Thyroid gland (tissue), 4 donors: ENCODE measurements around the gene CCM2. TPM values are rescaled to one million over a fixed set of nuclear protein-coding genes. Genes with fewer than 3 reads are reported as not detected.

Source experiments
- DNase-seq, 2 donors: peaks; one replicate each; pipeline ENCODE4 v3.0.0-alpha.2; 2019
- H3K27ac ChIP-seq, 3 donors: fragments of 200-600 bp; sonication (generic); 1 replicate in 2 of 3; 2 replicates in 1 of 3; pipeline ENCODE4 v1.5.1; 2016 to 2019; ENCODE audit warnings: mild to moderate bottlenecking in 1 of 3, moderate library complexity in 1 of 3
- H3K27me3 ChIP-seq: fragments of 200-600 bp; sonication (generic); one replicate; pipeline ENCODE4 v1.5.1; 2019
- H3K36me3 ChIP-seq, 2 donors: fragments of 200-600 bp; sonication (generic); one replicate each; pipeline ENCODE4 v1.5.1; 2016 to 2019
- H3K4me1 ChIP-seq, 2 donors: fragments of 200-600 bp; sonication (generic); one replicate each; pipeline ENCODE4 v1.5.1; 2017 to 2019
- H3K4me3 ChIP-seq, 3 donors: fragments of 200-600 bp; sonication (generic); replicated peaks in 1 of 3; 1 replicate in 2 of 3; 2 replicates in 1 of 3; pipeline ENCODE4 v1.5.1; 2016; ENCODE audit warnings: mild to moderate bottlenecking in 1 of 3
- H3K9me3 ChIP-seq: fragments of 200-600 bp; sonication (generic); one replicate; pipeline ENCODE4 v1.5.1; 2017
- POLR2A ChIP-seq, 2 donors: fragments of 450-650 bp; IDR thresholded peaks; one replicate each; pipeline ENCODE4 v1.6.1; 2017; ENCODE audit warnings: antibody characterized with exemption in 2 of 2, mild to moderate bottlenecking in 2 of 2, moderate library complexity in 1 of 2
- WGBS, 2 donors: methylation state at CpG; one replicate each; pipeline ENCODE4 v1.1.5; 2017; 5-methylcytosine and 5-hydroxymethylcytosine counted together
- intact Hi-C: fragments of 100-400 bp; cut with DNase I; formaldehyde crosslinking; loops from one replicate; pipeline ENCODE4 v1.15.1; 2023
- total RNA-seq, 4 donors: library from RNA; depleted of rRNA; stranded (reverse); fragments of >200 nt; gene quantifications; one replicate each; pipeline ENCODE4 v1.2.3, GENCODE V29; 2016
- TF ChIP-seq, protein P1 (sequence below), 6 experiments: fragments of 200-600 bp in 3 of 6; fragments of 450-650 bp in 3 of 6; sonication (generic) in 3 of 6; IDR thresholded peaks; one replicate each; pipeline ENCODE4 v1.5.1; 2016 to 2019; ENCODE audit warnings: antibody characterized with exemption in 6 of 6, mild to moderate bottlenecking in 2 of 6, inconsistent platforms in 1 of 6, moderate library complexity in 1 of 6

The CCM2 gene
- total RNA-seq, 4 donors from 2014 or later, result 19.4 to 29.2 (median 24.3) TPM

GRCh38 chr7:45037876-45038275, 37.9 kb downstream of the CCM2 start:
- Histone ChIP-seq H3K4me3 (no peak overlapping the region), H3K9me3 (no peaks in the 10 kb centered on the region), H3K27ac (no peak overlapping the region), H3K27me3 (no peaks in the 10 kb centered on the region), H3K36me3 (peaks cover 8 to 9% of the 10 kb centered on the region in 2 donors), H3K4me1 (no peaks in the 10 kb centered on the region)
- intact Hi-C loops, result no loop called here
- no peak for TF ChIP-seq POLR2A (IDR thresholded peaks at IDR 0.05)
- TF ChIP-seq, protein P1, sequence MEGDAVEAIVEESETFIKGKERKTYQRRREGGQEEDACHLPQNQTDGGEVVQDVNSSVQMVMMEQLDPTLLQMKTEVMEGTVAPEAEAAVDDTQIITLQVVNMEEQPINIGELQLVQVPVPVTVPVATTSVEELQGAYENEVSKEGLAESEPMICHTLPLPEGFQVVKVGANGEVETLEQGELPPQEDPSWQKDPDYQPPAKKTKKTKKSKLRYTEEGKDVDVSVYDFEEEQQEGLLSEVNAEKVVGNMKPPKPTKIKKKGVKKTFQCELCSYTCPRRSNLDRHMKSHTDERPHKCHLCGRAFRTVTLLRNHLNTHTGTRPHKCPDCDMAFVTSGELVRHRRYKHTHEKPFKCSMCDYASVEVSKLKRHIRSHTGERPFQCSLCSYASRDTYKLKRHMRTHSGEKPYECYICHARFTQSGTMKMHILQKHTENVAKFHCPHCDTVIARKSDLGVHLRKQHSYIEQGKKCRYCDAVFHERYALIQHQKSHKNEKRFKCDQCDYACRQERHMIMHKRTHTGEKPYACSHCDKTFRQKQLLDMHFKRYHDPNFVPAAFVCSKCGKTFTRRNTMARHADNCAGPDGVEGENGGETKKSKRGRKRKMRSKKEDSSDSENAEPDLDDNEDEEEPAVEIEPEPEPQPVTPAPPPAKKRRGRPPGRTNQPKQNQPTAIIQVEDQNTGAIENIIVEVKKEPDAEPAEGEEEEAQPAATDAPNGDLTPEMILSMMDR (IDR thresholded peaks at IDR 0.05), result no peak
- WGBS, 2 donors, result 97% methylated on average over 5 of the region's 5 CpGs
- no peak for DNase-seq

GRCh38 chr7:45039106-45039505, 39.1 kb downstream of the CCM2 start:
- Histone ChIP-seq H3K4me3 (no peak overlapping the region), H3K36me3 (peaks cover 8 to 9% of the 10 kb centered on the region in 2 donors), H3K4me1 (no peaks in the 10 kb centered on the region), H3K27ac (no peak overlapping the region), H3K9me3 (no peaks in the 10 kb centered on the region), H3K27me3 (no peaks in the 10 kb centered on the region)
- intact Hi-C loops, result no loop called here
- TF ChIP-seq, protein P1 (IDR thresholded peaks at IDR 0.05), result no peak
- WGBS, 2 donors, result 89 to 91% methylated on average over 5 of the region's 5 CpGs
- no peak for DNase-seq

GRCh38 chr7:45044338-45044737, 44.3 kb downstream of the CCM2 start:
- no peak overlapping the region for H3K4me3 ChIP-seq
- H3K36me3 ChIP-seq, result peaks cover 8% of the 10 kb centered on the region in 2 donors
- DNase-seq, result no peak
- H3K27me3 ChIP-seq, result no peaks in the 10 kb centered on the region
- no peaks in the 10 kb centered on the region for H3K4me1 ChIP-seq
- no peak overlapping the region for H3K27ac ChIP-seq
- TF ChIP-seq, protein P1 (IDR thresholded peaks at IDR 0.05), result no peak
- no peak for TF ChIP-seq POLR2A (IDR thresholded peaks at IDR 0.05)
- no peaks in the 10 kb centered on the region for H3K9me3 ChIP-seq
- intact Hi-C loops, result no loop called here
- 76 to 94% methylated on average over 5 of the region's 5 CpGs for WGBS, 2 donors

DNA sequence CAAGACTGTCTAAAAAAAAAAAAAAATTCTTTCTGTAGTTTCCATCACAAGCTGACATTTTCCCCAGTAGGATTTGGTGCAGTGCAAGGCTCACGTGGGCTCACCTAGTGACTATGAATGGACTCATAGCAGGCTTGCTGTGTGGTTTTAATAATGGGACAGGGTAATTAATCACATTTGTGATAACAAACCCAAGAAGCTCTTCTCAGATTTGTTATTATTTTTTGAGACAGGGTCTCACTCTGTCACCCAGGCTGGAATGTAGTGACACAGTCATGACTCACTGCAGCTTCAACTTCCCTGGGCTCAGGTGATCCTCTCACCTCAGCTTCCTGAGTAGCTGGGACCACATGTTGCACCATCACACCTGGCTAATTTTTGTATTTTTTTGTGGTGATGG, 48.7 kb downstream of the CCM2 start:
- Histone ChIP-seq H3K36me3 (peaks cover 0 to 3% of the 10 kb centered on the region in 2 donors), H3K9me3 (no peaks in the 10 kb centered on the region), H3K27ac (no peak overlapping the region), H3K27me3 (no peaks in the 10 kb centered on the region), H3K4me3 (no peak overlapping the region), H3K4me1 (peaks cover 0 to 6% of the 10 kb centered on the region in 2 donors)
- DNase-seq, result no peak
- TF ChIP-seq, protein P1 (IDR thresholded peaks at IDR 0.05), result no peak
- no peak for TF ChIP-seq POLR2A (IDR thresholded peaks at IDR 0.05)
- intact Hi-C loops, result no loop called here
- WGBS, 2 donors, result 95 to 96% methylated on average over 1 of the region's 1 CpG

GRCh38 chr7:45050198-45050597, 50.2 kb downstream of the CCM2 start:
- H3K36me3 ChIP-seq, result peaks cover 0 to 3% of the 10 kb centered on the region in 2 donors
- no peak for TF ChIP-seq POLR2A (IDR thresholded peaks at IDR 0.05)
- TF ChIP-seq, protein P1 (IDR thresholded peaks at IDR 0.05), result no peak
- H3K4me3 ChIP-seq, result no peak overlapping the region
- WGBS, 2 donors, result 74 to 97% methylated on average over 2 of the region's 2 CpGs
- intact Hi-C loops, result no loop called here
- H3K9me3 ChIP-seq, result no peaks in the 10 kb centered on the region
- no peak for DNase-seq
- no peak overlapping the region for H3K27ac ChIP-seq
- H3K4me1 ChIP-seq, result peaks cover 0 to 6% of the 10 kb centered on the region in 2 donors
- no peaks in the 10 kb centered on the region for H3K27me3 ChIP-seq
